ENCODE measurements around the gene ANGEL1.

ANGEL1 gene

DNA sequence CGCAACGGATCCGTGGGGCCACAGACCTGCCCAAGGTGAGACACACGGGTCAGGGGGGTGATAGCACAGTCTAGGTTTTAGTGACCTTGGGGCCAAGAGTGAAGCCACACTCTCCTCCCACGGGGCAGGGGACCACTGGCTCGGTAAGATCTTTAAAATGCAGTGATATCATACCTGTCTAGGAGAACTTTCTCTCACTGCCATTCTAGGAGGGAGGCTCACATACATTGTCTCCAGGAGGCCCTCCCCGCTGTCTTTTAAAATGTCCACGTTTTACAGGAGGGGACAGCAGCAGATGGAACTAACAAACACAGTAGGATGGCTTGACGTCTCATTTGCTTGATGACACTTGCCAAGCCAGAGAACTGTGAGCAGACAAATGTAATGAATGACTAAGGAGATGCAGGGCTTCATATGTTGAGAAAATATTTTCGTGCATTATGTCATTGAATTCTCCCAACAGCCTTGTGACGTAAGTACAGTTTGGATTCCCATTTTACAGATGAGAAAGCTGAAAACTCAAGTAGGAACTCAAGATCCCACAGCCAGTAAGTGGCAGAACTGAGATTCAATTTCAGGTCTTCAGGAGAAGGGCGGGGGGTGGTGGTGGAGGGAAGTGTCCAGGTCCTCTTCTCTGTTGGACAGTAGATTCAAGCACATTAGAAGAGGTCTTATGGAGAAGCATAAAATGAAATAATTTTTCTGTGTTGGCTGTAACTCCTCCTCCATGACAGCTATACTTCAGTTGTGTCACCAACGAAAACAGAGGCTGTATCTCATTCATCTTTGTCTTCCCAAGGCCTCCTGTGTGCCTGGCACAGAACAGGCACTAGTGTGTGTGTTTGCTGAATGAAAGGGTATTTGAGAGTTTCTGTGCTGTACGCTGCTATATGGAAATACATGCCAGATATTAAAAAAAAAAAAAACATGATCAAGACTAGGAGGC, 49.3 kb downstream of the ANGEL1 start:
- no peak for DNase-seq

- DNase-seq, result no peak
These were observed 50.1 kb downstream of the ANGEL1 start for GRCh38 chr14:76762411-76763095.

DNA sequence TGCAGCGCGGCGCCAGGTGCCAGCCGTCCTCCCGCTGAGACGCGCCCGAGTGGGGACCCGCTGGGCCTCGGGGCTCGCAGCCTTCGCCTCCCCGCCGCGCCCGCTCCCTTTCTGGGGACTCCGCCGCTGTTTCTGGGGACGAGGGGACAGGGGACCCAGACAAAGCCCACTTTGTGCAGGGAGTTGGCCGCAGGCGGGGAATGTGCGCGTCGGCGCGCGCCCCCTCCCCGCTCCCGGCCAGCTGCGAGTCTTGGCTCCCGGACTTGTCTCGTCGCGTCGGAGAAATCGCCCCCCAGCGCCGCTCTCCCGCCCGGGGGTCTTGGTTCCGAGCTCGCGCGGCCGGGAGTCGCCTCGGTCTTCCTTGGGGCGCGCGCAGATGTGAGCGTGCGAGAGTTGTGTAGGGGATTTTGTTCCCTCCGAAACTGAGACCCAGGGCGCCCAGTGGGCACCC, 50.7 kb downstream of the ANGEL1 start:
- DNase-seq, result no peak

- peak; percentile 75 for DNase-seq
These were observed 51.3 kb downstream of the ANGEL1 start, which contains the start of gene VASH1 for GRCh38 chr14:76761136-76761959. Gene VASH1 (plus strand): TSS chr14:76761468. CDS start chr14:76762822, 1,354 bp downstream.

GRCh38 chr14:76760331-76761135, 52.1 kb downstream of the ANGEL1 start:
- DNase-seq, result no peak

DNA sequence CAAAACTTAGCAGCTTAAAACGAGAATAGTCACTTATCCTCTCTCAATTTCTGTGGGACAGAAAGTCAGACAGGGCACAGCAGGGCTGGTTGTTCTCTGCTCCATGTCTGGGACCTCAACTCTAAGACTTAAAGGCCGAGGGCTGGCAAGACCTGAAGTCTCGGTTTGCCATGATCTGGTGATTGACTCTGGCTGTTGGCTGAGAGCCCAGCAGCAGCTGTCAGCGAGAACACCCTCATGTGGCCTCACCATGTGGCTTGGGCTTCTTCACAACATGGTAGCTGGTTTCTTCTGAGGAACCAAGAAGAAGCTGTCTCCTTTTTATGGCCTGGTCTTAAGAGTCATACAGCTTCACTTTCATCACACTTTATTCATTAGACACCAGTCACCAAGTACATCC, 53.1 kb downstream of the ANGEL1 start:
- DNase-seq, result no peak

DNA sequence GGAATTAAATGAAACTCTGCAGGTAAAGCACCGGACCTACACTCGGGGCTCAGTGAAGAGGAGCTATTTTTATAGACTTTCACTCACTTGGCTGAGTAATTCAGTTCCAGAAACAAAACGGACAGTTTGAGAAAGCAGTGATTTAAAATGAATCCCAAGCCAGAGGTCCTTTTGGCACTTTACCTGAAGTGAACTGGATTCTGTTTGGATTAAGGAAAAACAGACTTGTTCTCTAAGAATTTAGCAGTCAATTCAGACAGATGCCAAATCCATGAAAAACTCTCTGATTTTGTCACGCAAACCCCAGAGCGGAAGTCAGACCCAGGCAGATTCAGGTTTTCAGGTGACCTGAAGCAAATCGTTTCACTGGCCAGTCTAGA, 56.3 kb downstream of the ANGEL1 start:
- no peak for DNase-seq

- DNase-seq, result no peak
These were observed 56.9 kb downstream of the ANGEL1 start for GRCh38 chr14:76755610-76756370.

DNA sequence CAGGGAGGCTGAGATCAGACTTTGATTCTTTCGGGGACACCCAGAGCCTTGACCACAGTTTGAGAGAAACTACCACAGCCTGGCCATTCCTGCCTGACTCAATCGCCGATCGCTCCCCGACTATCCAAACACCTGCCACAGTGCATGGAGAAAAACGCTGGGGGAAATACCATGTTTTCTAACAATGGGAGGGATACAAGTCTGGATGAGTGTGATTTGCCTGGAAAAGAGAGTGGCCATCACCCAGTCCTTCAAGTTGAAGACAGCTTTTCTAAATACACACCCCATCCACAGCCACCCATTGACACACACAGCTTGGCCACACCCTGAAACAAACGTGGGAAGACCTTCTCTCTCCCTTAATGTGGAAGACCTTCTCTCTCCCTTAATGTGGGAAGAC, 58.1 kb downstream of the ANGEL1 start:
- DNase-seq, result no peak

DNA sequence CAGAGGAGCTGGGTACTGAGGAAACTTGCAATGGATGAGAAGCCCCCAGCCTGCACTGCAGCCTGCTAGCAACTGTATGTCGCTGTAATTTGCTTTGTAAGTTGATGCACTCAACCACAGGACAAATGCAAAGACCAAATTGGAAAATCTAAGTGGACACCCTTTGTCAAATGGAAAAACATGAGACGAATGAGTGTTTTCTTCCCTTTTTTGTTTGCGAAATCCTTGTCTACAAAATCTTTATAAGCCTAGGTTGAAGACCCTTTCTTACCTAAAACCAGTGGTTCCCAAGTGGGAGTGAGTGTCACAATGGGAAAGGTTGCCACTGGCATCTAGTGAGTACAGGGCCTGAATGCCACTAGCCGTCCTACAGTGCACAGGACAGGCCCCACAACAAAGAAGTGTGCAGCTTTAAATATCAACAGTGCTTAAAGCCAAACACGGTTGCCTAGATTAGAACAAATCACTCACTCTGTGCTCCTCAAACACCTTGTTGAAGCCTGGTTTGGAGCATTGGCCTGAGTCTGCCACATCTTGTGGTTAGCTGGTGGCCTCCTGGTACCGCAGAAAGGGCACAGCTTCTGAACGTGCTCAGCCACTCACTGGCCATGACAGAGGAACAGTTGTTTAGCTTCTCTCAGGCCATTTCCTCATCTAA, 59.0 kb downstream of the ANGEL1 start:
- no peak for DNase-seq

DNA sequence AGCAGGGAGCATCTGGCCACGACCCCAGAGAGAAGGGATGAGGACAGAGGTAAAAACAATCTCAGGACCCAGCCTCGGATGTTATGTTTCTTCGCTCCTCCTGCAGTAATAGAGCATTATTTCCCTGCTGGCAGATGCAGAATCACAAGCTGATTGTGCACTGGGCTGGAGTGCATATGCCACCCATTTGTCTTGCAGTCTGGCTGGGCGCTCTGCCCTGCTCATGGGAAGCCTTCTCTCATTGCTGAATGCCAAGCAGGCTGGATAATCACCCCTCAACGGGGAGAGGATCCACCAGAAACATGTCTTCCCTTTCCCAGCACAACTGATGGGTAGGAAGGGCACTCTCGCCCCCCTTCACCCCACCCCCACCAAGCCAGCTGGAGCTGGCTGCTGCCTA, 59.9 kb downstream of the ANGEL1 start:
- DNase-seq, result no peak

GRCh38 chr14:76742966-76743365, 69.7 kb downstream of the ANGEL1 start:
- no peak for DNase-seq

GRCh38 chr14:76742185-76742584, 70.5 kb downstream of the ANGEL1 start:
- DNase-seq, result no peak

GRCh38 chr14:76741074-76741473, 71.6 kb downstream of the ANGEL1 start:
- DNase-seq, result no peak
